ENCODE results near the gene ATAD2B.
A peak's percentile ranks its signal among the peaks of the same experiment; 100 is the strongest.

The ATAD2B gene

DNA sequence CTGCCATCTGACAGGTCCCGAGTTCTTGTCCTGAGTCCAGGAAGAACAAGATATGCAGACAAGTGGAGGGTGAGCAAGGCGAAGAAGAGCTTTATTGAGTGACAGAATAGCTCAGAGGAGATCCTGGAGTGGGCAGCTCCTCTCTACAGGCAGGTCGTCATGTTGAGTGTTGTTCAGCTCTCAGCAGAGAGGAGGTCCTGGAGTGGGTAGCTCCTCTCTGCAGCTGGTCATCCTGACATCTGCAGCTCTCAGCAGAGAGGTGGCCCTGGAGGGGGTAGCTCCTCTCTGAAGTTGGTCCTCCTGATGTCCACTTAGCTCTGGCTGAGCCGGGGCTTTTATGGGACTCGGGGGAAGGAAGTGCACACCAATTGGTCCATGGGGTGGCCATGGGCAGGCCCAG lies 90.4 kb downstream of the ATAD2B start:
- DNase-seq, result no peak

DNA sequence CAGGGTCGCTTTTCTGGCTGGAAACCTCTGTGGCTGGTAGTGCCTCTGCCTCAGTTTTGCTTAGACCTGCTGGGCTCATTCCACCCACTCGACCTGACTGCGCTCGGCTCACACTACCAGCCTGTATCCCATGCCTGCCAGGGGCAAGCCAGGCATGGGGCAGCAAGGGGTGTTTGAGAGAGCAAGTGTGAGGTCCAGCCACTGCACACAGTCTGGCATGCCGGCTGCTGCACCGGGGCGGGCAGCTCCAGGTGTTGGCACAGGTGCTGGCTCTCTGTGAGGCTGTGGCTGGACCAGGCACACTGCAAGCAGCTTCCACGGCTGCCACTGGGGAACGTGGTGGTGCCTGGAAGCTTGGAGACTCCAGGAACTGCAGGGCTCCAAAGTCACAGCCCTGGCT lies 90.9 kb downstream of the ATAD2B start:
- no peak for DNase-seq

DNA sequence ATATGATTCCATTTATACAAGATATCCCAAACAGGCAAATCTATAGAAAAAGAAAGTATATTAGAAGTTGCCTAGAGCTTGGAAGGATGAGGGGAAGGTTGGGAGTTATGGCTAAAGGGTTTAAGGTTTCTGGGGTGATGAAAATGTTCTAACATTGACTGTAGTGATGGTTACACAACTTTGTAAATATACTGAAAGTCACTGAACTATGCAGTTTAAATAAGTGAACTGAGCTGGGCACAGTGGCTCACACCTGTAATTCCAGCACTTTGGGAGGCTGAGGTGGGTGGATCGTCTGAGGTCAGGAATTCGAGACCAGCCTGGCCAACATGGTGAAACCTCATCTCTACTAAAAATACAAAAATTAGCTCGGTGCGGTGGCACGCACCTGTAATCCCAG lies 91.5 kb downstream of the ATAD2B start:
- DNase-seq, result no peak

GRCh38 chr2:23828986-23829385 lies 97.9 kb downstream of the ATAD2B start:
- no peak for DNase-seq

- DNase-seq, result no peak
Observed at GRCh38 chr2:23828256-23828980, 98.5 kb downstream of the ATAD2B start.

DNA sequence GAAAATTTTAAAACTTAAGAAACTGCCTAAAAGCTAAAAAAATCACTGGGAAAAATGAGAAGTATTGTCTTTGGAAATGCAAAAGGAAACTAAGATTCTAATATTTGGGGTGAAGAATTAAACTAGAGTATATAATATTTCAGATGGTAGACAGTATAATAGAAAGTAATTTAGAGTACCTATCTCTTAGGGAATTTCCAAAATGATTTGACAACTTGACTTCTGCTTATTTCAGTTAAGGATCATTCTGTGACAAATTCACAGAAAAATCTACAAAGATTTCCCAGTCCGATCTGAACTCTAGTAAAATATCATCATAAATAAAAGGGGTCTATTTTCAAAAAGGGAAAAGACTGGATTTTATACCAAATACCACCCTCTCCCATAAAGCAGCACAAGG lies 99.6 kb downstream of the ATAD2B start:
- no peak for DNase-seq

DNA sequence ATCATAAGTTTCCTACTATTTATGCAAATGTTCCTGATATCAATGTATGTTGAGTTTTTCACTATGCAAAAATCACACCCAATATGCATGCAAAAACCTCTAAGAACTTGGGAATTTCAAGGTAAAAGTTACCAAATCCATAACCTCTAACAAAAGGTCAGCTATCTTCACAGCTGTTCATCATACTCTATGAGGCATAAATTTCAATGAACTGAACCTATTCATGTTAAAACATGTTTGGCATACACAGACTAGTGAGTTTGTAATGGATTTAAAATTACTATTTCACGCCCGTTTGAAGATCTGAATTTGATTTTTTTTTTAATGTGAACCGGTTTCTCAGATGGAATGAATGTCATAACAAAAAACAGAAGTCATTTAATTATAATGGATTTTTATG lies 100.2 kb downstream of the ATAD2B start:
- DNase-seq, result no peak

DNA sequence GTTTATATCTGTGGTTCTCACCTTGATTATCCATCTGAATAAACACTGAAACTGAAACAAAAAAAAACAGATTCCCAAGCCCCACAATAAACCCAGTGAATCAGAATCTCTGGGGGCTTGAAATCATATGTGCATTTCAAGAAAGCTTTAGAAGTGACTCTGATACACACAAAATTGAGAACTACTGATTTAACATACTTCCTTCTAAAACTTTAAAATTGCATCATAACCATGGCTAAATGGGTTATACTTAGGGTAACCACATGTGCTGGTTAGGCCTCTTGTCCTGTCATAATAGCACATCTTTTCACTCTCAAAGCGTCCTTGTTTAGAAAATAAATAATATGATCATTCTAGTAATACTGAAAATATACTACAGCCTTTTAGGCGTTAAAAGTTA lies 100.9 kb downstream of the ATAD2B start:
- DNase-seq, result peak; percentile 17

DNA sequence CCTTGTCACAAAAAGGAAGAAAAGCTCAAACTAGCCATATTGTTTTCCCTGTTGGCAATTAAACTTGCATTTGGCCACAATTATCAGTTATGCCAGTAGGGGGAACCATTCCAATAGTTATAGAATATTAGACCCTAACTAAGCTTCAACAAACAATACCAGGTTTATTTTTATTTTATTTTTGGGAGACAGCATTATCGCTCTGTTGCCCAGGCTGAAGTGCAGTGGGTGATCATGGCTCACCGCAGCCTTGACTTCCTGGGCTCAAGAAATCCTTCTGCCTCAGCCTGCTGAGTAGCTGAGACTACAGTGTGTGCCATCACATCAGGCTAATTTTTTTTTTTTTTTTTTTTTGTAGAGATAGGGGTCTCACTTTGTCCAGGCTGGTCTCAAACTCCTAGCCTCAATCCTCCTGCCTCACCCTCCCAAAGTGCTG lies 102.1 kb downstream of the ATAD2B start:
- peak; percentile 62 for DNase-seq

GRCh38 chr2:23823863-23824262 lies 103.1 kb downstream of the ATAD2B start:
- no peak for DNase-seq

DNA sequence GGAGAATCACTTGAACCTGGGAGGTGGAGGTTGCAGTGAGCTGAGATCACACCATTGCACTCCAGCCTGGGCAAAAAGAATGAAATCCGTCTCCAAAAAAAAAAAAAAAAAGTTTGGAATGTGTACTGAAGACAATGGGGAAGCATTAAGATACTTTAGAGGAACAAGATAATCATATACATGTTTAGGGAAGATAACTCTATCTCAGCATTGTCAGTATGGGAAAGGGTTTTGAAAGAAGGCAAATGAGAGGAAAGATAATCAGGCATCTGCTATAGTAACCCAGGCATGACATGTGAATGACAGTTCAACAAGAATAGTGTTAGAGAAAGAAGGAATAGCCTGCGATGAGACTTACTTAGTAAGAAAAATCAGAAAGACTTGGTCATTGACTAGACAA lies 112.0 kb downstream of the ATAD2B start:
- no peak for DNase-seq

GRCh38 chr2:23813438-23813837 lies 113.5 kb downstream of the ATAD2B start:
- DNase-seq, result no peak

- peak; percentile 60 for DNase-seq
Observed at GRCh38 chr2:23809150-23809549, 117.8 kb downstream of the ATAD2B start.

- DNase-seq, result no peak
Observed at GRCh38 chr2:23806665-23807249, 120.2 kb downstream of the ATAD2B start.

DNA sequence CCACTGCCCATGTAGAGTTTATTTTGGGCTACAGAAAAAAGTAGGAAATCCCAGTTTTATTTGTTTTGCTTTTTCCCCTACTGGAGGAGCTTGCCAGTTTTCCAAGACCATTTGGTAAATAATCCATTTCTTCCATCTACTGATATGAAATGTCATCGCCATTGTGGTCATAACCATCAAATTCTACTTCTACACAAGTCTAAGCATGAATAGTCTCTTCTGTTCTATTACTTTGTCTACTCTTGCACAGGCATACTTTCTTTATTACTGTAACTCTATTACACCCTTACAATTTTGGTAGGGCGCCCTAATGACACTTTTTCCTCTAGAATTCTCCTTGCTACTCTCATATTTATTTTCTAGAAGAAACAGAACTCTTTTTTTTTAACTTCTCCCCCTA lies 120.7 kb downstream of the ATAD2B start:
- no peak for DNase-seq

DNA sequence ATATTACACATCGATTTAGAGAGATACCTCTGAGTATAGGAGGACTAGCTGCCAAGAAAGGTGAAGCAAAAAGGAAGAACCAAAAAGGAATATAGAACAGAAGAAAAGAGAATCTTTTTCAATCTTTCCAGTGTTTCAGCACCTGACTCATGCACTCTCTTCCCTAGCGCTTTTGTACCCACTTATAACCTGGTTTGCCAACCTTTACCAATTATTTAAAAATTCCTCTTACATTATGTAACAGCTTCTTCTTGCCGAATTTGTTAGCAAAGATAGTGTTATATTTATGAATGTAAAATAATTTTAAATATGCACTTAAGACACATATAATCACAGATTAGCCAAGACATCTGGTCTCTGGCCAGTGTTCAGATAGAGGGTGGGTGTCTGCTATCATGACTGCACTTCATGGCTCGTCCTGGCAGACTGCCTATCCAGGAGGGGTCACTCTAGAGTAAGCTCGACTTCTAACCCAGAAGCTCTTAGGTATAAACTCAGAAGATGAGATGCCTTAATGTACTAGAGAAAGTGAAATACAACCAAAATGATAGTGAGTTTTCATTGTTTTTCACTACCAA lies 122.9 kb downstream of the ATAD2B start:
- DNase-seq, result peak; percentile 11

DNA sequence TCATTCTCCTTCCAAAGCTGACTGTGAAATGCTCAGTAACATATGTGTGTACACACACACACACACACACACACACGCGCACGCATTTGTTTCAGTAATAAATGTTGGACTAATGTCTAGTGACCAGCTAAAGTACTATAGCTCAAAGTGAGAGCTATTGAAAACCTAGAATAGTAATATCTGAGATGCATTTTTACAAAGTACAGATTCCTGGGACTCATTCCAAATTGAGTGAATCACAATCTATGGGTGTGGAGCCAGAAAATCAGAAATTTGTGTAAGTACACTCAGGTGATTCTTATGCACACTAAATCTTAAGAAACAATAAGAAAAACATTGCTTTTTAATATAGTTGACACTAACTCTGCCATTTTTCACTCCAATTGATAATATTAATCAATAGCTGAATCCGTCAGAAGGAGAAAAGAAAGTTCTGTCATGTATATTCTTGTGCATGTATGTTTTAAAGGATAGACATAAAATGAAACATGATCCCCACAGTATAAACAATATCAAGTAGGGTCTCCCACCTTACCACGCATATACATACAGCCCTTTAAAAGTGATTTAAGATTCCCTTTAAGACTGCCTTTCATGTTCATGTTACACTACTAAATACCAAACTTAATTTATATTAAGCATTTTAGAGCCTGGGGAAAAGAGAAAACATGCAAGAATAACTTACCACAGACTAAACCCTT lies 123.5 kb downstream of the ATAD2B start:
- DNase-seq, result no peak

- no peak for DNase-seq
Observed at GRCh38 chr2:23801396-23801795, 125.5 kb downstream of the ATAD2B start.

DNA sequence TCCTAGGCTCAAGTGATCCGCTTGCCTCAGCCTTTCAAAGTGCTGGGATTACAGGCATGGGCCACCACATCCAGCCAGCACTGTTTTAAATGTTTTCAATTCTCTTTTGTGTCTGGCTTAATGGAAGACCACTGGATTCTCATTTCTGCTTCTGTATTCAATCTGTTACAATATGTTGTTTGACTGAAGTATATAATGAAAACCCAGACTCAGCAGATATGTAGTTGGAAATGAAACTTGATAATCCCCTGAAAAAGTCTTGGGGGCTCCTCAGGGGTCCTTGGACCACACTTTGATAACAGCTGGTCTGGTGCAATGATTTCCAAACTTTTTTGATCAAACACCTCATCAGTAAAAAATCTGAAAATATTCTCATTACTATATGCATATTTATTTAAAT lies 132.7 kb downstream of the ATAD2B start:
- DNase-seq, result no peak

DNA sequence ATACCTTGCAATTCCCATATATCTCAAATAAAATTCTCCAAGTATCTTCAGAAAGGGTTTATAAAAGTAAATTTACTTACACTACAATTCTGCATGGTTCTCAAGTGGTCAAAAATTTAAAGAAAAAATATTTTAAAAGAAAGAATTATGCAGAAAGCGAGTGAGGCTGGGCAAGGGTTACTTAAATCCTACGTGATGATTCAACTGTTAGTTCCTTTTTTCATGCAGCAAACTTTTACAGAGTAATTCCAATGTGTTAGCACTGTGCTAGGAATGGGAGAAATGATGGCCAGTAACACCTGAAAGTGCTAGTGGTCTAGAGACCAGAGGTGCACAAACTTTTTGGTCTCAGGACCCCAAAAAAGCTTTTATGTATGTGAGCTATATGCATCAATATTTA lies 133.4 kb downstream of the ATAD2B start:
- no peak for DNase-seq

GRCh38 chr2:23791030-23791429 lies 135.9 kb downstream of the ATAD2B start:
- no peak for DNase-seq

- no peak for DNase-seq
Observed at GRCh38 chr2:23789012-23789411, 137.9 kb downstream of the ATAD2B start.

GRCh38 chr2:23788100-23788499 lies 138.8 kb downstream of the ATAD2B start:
- peak; percentile 47 for DNase-seq

- no peak for DNase-seq
Observed at GRCh38 chr2:23784971-23785370, 142.0 kb downstream of the ATAD2B start.
